LHCN-M2 (cell line): ENCODE results near the gene VPS50. TPM values are rescaled to one million over a fixed set of nuclear protein-coding genes. Genes with fewer than 3 reads are reported as not detected.

Experiments
- DNase-seq: peaks from one replicate; pipeline ENCODE4 v3.0.0-alpha.2; 2012; ENCODE audit warnings: low read depth
- total RNA-seq: library from RNA; depleted of rRNA; stranded (reverse); fragments of >200 nt; gene quantifications from 2 replicates; pipeline ENCODE4 v1.2.3, GENCODE V29; 2014; rRNA removed

The VPS50 gene
- total RNA-seq, 1 experiment from 2014 or later, result 42.2 TPM

GRCh38 chr7:93402944-93403343 lies 170.8 kb downstream of the VPS50 start:
- no peak for DNase-seq

- DNase-seq, result no peak
Measured at GRCh38 chr7:93407239-93407638, 175.1 kb downstream of the VPS50 start.

GRCh38 chr7:93409324-93409723 lies 177.2 kb downstream of the VPS50 start:
- DNase-seq, result no peak

Other genes with a start within 250 kb of the VPS50 start
- gene SAMD9, start 114.4 kb upstream of the VPS50 start, total RNA-seq, result 26.7 and 37.3 TPM in 2 replicates
- gene SAMD9L, start 84.0 kb upstream of the VPS50 start, total RNA-seq, result 18.5 and 28.4 TPM in 2 replicates
- gene HEPACAM2, start 5.9 kb upstream of the VPS50 start, total RNA-seq, result not detected in 2 replicates